Brain pericyte (primary cell): ENCODE measurements around the gene OTC.

Experiments
- DNase-seq: peaks from one replicate; pipeline ENCODE4 v3.0.0-alpha.2; 2012; ENCODE audit warnings: low read depth, low spot score

OTC gene

DNA sequence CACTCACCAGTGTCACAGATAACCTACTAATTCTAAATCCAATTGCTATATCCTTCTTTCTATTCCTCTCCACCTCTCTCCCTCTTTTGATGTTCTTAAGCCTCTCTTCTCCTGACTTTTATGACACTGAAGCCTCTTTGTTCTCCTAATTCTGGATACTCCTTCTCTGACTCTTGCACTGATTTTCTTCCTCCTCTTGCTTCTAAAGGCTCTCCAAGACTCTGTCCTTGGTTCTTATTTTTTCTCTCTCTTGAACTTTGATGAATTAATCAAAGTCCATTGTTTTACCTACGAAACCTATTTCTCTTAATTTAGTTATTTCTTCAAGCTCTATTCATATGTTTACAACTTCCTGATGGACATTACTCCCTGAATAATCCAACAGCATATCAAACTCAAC is 113.3 kb downstream of the OTC start:
- DNase-seq, result no peak

DNA sequence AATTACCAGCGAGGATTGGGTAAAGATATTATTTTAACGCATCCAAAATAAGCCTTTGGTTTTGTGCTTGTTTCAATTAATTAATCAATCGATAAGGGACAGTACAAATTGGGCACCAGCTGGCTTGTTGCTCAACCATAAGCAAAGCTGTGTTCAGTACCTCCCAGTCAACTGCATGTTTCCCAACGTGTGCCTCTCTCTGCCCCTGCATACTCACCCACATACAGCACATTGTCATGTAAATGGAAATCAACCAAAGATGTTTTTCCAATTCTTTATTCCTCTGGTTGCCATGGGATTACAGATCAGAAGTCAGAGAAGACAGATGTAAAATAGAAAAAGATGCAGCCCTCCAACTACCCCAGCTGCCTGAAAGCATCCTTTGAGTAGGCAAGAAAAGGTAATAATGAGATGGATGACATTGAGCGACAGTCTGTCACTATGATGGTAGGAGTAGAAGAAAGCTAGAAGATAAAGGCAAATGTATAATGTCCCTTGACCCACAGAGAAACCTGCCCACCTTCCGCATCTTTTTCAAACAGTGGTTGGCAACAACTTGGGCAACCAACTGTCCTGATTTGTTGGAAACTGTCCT is 116.3 kb downstream of the OTC start:
- DNase-seq, result no peak
